Esophagus squamous epithelium (tissue), 5 donors: ENCODE results near the gene ACER3. TPM values are rescaled to one million over a fixed set of nuclear protein-coding genes. Genes with fewer than 3 reads are reported as not detected.
"Not testable (repeated sequence)": the region's sequence is repeated elsewhere in the genome, so short reads cannot be mapped to it uniquely, and the experiment has no call there.

Source experiments
- DNase-seq: peaks from one replicate; lab custom pipeline; 2025; lab: John Stamatoyannopoulos, UW
- H3K27ac ChIP-seq, 4 donors: fragments of 200-600 bp; sonication (generic); one replicate each; pipeline ENCODE4 v1.5.1; 2016 to 2019; ENCODE audit warnings: mild to moderate bottlenecking in 1 of 4
- H3K27me3 ChIP-seq, 4 donors: fragments of 200-600 bp; sonication (generic); 1 replicate in 3 of 4; 2 replicates in 1 of 4; pipeline versions ENCODE4 v1.5.1 to v1.6.0; 2017 to 2021; ENCODE audit warnings: antibody characterized with exemption in 1 of 4
- H3K36me3 ChIP-seq, 3 donors: fragments of 200-600 bp; sonication (generic); one replicate each; pipeline ENCODE4 v1.5.1; 2016 to 2019
- H3K4me1 ChIP-seq, 3 donors: fragments of 200-600 bp; sonication (generic); one replicate each; pipeline ENCODE4 v1.5.1; 2017 to 2019
- H3K4me3 ChIP-seq, 4 donors: fragments of 200-600 bp; sonication (generic); 1 replicate in 3 of 4; 2 replicates in 1 of 4; pipeline ENCODE4 v1.5.1; 2016 to 2019; ENCODE audit warnings: mild to moderate bottlenecking in 2 of 4, moderate library complexity in 1 of 4
- H3K9me3 ChIP-seq, 3 donors: fragments of 200-600 bp; sonication (generic); one replicate each; pipeline ENCODE4 v1.5.1; 2016 to 2019
- POLR2A ChIP-seq, 4 donors: fragments of 450-650 bp; IDR thresholded peaks; one replicate each; pipeline ENCODE4 v1.6.1; 2017; ENCODE audit warnings: antibody characterized with exemption in 4 of 4, mild to moderate bottlenecking in 4 of 4, moderate library complexity in 3 of 4
- WGBS, 2 donors: methylation state at CpG; one replicate each; pipeline ENCODE4 v1.1.5; 2018; 5-methylcytosine and 5-hydroxymethylcytosine counted together
- intact Hi-C: fragments of 100-400 bp; cut with DNase I; formaldehyde crosslinking; loops from one replicate; pipeline ENCODE4 v1.15.0; 2022
- total RNA-seq, 4 donors: library from RNA; depleted of rRNA; stranded (reverse); fragments of >200 nt; gene quantifications; one replicate each; pipeline ENCODE4 v1.1.0, GENCODE V29; 2016
- TF ChIP-seq, protein P1 (sequence below), 6 experiments: fragments of 450-650 bp in 4 of 6; fragments of 200-600 bp in 2 of 6; sonication (generic) in 2 of 6; IDR thresholded peaks; one replicate each; pipeline ENCODE4 v1.5.1; 2016 to 2019; ENCODE audit warnings: antibody characterized with exemption in 6 of 6, mild to moderate bottlenecking in 4 of 6, moderate library complexity in 4 of 6
- donor health status: DM: yes; HTN: yes; CAD: no.

Gene ACER3
- total RNA-seq, 4 donors from 2014 or later = 9.9 to 34.2 (median 23.3) TPM

DNA sequence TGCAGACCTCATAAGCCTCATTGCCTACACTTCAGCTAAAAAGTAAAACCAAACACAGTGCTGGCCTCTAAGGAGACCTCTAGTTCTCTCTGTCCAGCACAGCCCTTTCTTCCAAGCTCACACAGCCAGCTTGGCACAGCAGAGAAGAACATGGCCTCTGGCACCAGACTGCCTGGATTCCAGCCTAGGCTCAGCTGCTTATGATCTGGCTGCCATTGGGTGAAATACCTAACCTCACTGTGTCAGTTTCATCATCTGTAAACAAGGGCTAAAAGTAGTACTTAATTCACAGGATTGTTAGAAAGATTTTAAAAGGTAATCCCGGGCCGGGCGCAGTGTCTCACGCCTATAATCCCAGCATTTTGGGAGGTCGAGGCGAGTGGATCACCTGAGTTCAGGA lies 9.9 kb upstream of the ACER3 start:
- Histone ChIP-seq H3K36me3 (no peaks in the 10 kb centered on the region), H3K4me1 (peaks cover 0 to 17% (median 4%) of the 10 kb centered on the region in 3 donors), H3K4me3 (no peak overlapping the region), H3K27me3 (no peaks in the 10 kb centered on the region), H3K27ac (no peak overlapping the region), H3K9me3 (no peaks in the 10 kb centered on the region)
- DNase-seq = no peak
- WGBS, 2 donors = 47 to 69% methylated on average over 3 to 6 of the region's 6 CpGs
- intact Hi-C loops = no loop called here
- TF ChIP-seq, protein P1, sequence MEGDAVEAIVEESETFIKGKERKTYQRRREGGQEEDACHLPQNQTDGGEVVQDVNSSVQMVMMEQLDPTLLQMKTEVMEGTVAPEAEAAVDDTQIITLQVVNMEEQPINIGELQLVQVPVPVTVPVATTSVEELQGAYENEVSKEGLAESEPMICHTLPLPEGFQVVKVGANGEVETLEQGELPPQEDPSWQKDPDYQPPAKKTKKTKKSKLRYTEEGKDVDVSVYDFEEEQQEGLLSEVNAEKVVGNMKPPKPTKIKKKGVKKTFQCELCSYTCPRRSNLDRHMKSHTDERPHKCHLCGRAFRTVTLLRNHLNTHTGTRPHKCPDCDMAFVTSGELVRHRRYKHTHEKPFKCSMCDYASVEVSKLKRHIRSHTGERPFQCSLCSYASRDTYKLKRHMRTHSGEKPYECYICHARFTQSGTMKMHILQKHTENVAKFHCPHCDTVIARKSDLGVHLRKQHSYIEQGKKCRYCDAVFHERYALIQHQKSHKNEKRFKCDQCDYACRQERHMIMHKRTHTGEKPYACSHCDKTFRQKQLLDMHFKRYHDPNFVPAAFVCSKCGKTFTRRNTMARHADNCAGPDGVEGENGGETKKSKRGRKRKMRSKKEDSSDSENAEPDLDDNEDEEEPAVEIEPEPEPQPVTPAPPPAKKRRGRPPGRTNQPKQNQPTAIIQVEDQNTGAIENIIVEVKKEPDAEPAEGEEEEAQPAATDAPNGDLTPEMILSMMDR (IDR thresholded peaks at IDR 0.05) = no peak
- TF ChIP-seq POLR2A (IDR thresholded peaks at IDR 0.05) = no peak

DNA sequence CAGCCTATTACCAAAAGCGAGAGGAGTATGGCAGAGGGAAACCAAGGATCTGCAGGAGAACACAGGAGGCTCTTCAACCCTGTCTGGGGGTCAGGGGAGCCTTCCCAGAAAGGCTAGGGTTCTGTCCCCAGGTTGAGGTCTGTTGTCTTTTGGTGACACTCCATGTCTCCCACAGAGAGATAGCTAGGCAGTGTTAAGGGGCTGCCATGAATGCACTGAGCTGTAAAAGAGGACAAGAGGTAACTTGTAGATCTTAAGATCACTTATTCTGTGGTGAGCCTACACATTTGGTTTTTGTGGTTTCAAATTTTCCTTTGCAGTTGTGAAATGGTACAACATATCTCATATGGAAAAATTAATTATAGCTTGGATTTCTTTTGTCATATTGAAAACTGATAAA lies 6.0 kb upstream of the ACER3 start:
- no peaks in the 10 kb centered on the region for H3K27me3 ChIP-seq
- no peak for DNase-seq
- WGBS, 2 donors = 89 to 100% methylated on average over 1 of the region's 1 CpG
- no peak overlapping the region for H3K27ac ChIP-seq
- H3K36me3 ChIP-seq = no peaks in the 10 kb centered on the region
- TF ChIP-seq POLR2A (IDR thresholded peaks at IDR 0.05) = no peak
- TF ChIP-seq, protein P1 (IDR thresholded peaks at IDR 0.05) = no peak
- peaks cover 0 to 24% (median 4%) of the 10 kb centered on the region in 3 donors for H3K4me1 ChIP-seq
- H3K4me3 ChIP-seq = no peak overlapping the region
- intact Hi-C loops = no loop called here
- H3K9me3 ChIP-seq = no peaks in the 10 kb centered on the region

DNA sequence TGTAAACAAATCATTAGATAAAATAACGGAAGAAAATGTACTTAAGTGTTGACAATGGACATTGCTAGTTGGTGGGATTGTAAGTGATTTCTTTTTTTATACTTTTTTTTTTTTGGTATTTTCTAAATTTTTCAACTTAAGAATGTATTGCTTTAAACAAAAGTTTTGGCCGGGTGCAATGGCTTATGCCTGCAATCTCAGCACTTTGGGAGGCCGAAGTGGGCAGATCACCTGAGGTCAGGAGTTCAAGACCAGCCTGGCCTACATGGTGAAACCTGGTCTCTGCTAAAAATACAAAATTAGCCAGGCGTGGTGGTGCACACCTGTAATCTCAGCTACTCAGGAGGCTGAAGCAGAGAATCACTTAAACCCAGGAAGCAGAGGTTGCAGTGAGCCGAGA lies 5.0 kb upstream of the ACER3 start:
- H3K4me3 ChIP-seq, H3K27me3 ChIP-seq, DNase-seq, H3K27ac ChIP-seq, H3K9me3 ChIP-seq, intact Hi-C loops, H3K36me3 ChIP-seq: not testable (repeated sequence)
- H3K4me1 ChIP-seq = peaks cover 0 to 22% (median 9%) of the 10 kb centered on the region in 3 donors
- WGBS, 2 donors = 77 to 85% methylated on average over 5 of the region's 5 CpGs

DNA sequence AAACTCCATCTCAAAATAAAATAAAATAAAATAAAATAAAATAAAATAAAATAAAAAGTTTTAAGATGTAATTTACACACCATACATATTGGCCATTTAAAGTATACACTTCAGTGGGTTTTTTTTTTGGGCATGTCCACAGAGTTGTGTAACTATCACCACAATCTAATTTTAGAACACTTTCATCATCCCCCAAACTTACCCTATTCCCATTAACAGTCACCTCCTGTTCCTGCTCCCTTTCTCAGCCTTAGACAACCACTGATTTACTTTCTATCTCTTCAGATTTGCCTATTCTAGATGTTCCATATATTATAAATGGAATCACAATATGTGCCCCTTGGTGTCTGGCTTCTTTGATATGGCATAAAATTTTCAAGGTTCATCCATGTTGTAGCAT lies 4.6 kb upstream of the ACER3 start:
- Histone ChIP-seq H3K27ac (no peak overlapping the region), H3K4me3 (no peak overlapping the region), H3K9me3 (no peaks in the 10 kb centered on the region), H3K36me3 (no peaks in the 10 kb centered on the region), H3K27me3 (no peaks in the 10 kb centered on the region), H3K4me1 (peaks cover 0 to 19% (median 7%) of the 10 kb centered on the region in 3 donors)
- TF ChIP-seq, protein P1 (IDR thresholded peaks at IDR 0.05) = no peak
- TF ChIP-seq POLR2A (IDR thresholded peaks at IDR 0.05) = no peak
- no peak for DNase-seq
- intact Hi-C loops = no loop called here

DNA sequence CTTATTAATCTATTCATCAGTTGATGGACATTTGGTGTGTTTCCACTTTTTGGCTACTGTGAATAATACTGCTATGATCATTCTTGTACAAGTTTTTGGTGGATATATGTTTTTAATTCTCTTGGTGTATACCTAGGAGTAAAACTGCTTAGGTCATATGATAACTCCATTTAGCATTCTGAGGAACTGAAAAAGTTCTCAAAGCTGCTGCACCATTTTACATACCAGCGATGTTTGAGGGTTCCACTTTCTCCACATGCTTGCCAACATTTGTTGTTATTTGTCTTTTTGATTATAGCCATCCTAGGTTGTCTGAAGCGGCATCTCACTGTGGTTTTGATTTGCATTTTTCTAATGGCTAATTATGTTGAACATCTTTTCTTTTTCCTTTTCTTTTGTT lies 4.1 kb upstream of the ACER3 start:
- intact Hi-C loops = no loop called here
- 85 to 91% methylated on average over 2 of the region's 2 CpGs for WGBS, 2 donors

More for the DNA sequence above, 4.1 kb upstream of the ACER3 start:
- H3K27me3 ChIP-seq = no peaks in the 10 kb centered on the region
- no peak overlapping the region for H3K4me3 ChIP-seq
- TF ChIP-seq POLR2A (IDR thresholded peaks at IDR 0.05) = no peak
- TF ChIP-seq, protein P1 (IDR thresholded peaks at IDR 0.05) = no peak
- no peak for DNase-seq
- no peaks in the 10 kb centered on the region for H3K9me3 ChIP-seq
- no peak overlapping the region for H3K27ac ChIP-seq
- no peaks in the 10 kb centered on the region for H3K36me3 ChIP-seq
- H3K4me1 ChIP-seq = peaks cover 5 to 21% (median 7%) of the 10 kb centered on the region in 3 donors
